Measurements from ENCODE around the gene MMRN2. TPM values are rescaled to one million over a fixed set of nuclear protein-coding genes. Genes with fewer than 3 reads are reported as not detected.

Gene MMRN2
- total RNA-seq, 1 donor from 2014 or later: 86.3 TPM

GRCh38 chr10:86914734-86915133, 42.7 kb downstream of the MMRN2 start:
- no peak for ATAC-seq
- H3K9me3 ChIP-seq: no peaks in the 10 kb centered on the region
- no peak for TF ChIP-seq CTCF (IDR thresholded peaks at IDR 0.05)
- H3K27ac ChIP-seq: no peak overlapping the region
- H3K36me3 ChIP-seq: peaks cover 20% of the 10 kb centered on the region
- no peaks in the 10 kb centered on the region for H3K27me3 ChIP-seq
- H3K4me3 ChIP-seq: no peak overlapping the region
- no peaks in the 10 kb centered on the region for H3K4me1 ChIP-seq
- no peak for DNase-seq
- intact Hi-C loops (cut with DNase I): no loop called here

GRCh38 chr10:86905429-86905828, 52.0 kb downstream of the MMRN2 start:
- Histone ChIP-seq H3K27ac (no peak overlapping the region), H3K36me3 (peaks cover 13% of the 10 kb centered on the region), H3K27me3 (no peaks in the 10 kb centered on the region), H3K4me1 (peaks cover 7% of the 10 kb centered on the region), H3K9me3 (no peaks in the 10 kb centered on the region), H3K4me3 (no peak overlapping the region)
- no peak for DNase-seq
- intact Hi-C loops (cut with DNase I): no loop called here
- ATAC-seq: no peak
- TF ChIP-seq CTCF (IDR thresholded peaks at IDR 0.05): no peak

GRCh38 chr10:86904600-86904999, 52.8 kb downstream of the MMRN2 start:
- Histone ChIP-seq H3K36me3 (peaks cover 13% of the 10 kb centered on the region), H3K4me1 (peaks cover 7% of the 10 kb centered on the region), H3K27me3 (no peaks in the 10 kb centered on the region), H3K4me3 (no peak overlapping the region), H3K9me3 (no peaks in the 10 kb centered on the region), H3K27ac (no peak overlapping the region)
- TF ChIP-seq CTCF (IDR thresholded peaks at IDR 0.05): no peak
- intact Hi-C loops (cut with DNase I): no loop called here
- DNase-seq: no peak
- no peak for ATAC-seq

GRCh38 chr10:86900955-86901354, 56.5 kb downstream of the MMRN2 start:
- peak; percentile 75 for DNase-seq
- no peaks in the 10 kb centered on the region for H3K9me3 ChIP-seq
- intact Hi-C loops (cut with DNase I): no loop called here
- TF ChIP-seq CTCF (IDR thresholded peaks at IDR 0.05): no peak
- peaks cover 13% of the 10 kb centered on the region for H3K36me3 ChIP-seq
- no peak overlapping the region for H3K27ac ChIP-seq
- no peak overlapping the region for H3K4me3 ChIP-seq
- peak; percentile 90 for ATAC-seq
- no peaks in the 10 kb centered on the region for H3K27me3 ChIP-seq
- peaks cover 7% of the 10 kb centered on the region for H3K4me1 ChIP-seq

- intact Hi-C loops (cut with DNase I): loop anchor here (10.0 kb wide), 1 partner anchor 205 kb away; no protein-coding TSS in a partner anchor
- H3K27me3 ChIP-seq: no peaks in the 10 kb centered on the region
- H3K27ac ChIP-seq: no peak overlapping the region
- H3K4me1 ChIP-seq: peaks cover 7% of the 10 kb centered on the region
- H3K36me3 ChIP-seq: peaks cover 13% of the 10 kb centered on the region
- TF ChIP-seq CTCF (IDR thresholded peaks at IDR 0.05): peak; percentile 78
- ATAC-seq (peak; percentile 89), DNase-seq (no peak)
- no peak overlapping the region for H3K4me3 ChIP-seq
- H3K9me3 ChIP-seq: no peaks in the 10 kb centered on the region
Measured at GRCh38 chr10:86899670-86900276, 57.6 kb downstream of the MMRN2 start.

GRCh38 chr10:86899132-86899531, 58.3 kb downstream of the MMRN2 start:
- ATAC-seq (no peak), DNase-seq (no peak)
- intact Hi-C loops (cut with DNase I): loop anchor here (10.0 kb wide), 1 partner anchor 204 kb away; no protein-coding TSS in a partner anchor
- H3K9me3 ChIP-seq: no peaks in the 10 kb centered on the region
- no peaks in the 10 kb centered on the region for H3K27me3 ChIP-seq
- peaks cover 6% of the 10 kb centered on the region for H3K36me3 ChIP-seq
- H3K4me1 ChIP-seq: peaks cover 7% of the 10 kb centered on the region
- no peak overlapping the region for H3K27ac ChIP-seq
- H3K4me3 ChIP-seq: no peak overlapping the region
- TF ChIP-seq CTCF (IDR thresholded peaks at IDR 0.05): no peak
